Upper lobe of left lung (tissue), 4 donors: Measurements from ENCODE around the gene ECI1.

Experiments
- POLR2A ChIP-seq, 4 donors: fragments of 450-650 bp; IDR thresholded peaks; one replicate each; pipeline ENCODE4 v1.5.1; 2016 to 2017; ENCODE audit warnings: antibody characterized with exemption in 4 of 4, mild to moderate bottlenecking in 2 of 4
- TF ChIP-seq, protein P1 (sequence below), 6 experiments: fragments of 450-650 bp in 4 of 6; fragments of 200-600 bp in 2 of 6; sonication (generic) in 2 of 6; IDR thresholded peaks; one replicate each; pipeline ENCODE4 v1.5.1; 2016 to 2019; ENCODE audit warnings: antibody characterized with exemption in 6 of 6

DNA sequence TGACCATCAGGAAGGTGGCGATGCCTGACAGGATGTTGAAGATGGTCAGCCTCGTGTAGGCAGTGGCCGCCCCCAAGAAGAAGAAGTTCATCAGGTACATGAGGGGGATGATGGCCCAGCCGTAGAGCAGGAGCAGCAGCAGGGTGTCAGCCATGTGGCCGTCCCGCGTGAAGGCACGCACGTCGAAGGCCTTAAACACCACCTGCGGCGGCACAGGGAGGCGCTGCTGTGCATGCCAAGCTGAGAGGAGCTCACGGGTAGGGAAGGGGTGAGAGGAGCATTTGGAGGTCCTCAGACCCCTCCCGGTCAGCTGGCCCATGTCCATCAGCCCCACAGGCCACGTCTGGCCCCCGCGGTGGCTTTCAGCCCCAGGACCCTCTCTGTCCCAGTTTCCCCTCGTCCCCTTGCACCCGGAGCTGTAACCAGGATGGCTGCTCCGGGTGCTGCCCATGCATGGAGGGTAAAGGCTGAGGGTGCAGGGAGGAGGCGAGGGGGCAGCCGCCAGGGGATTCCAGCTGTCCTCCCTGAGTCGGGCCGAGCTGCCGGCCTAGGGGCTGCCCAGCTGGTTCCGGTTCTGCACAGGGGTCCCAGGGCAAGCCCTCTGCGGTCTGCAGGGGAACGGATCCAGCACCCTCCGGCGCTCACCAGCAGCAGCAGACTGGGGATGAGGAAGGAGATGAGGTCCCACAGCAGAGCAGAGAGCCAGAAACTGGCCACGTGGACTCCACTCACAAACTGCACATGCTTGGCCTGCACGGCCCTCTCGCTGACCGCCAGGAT, 33.6 kb upstream of the ECI1 start:
- TF ChIP-seq, protein P1, sequence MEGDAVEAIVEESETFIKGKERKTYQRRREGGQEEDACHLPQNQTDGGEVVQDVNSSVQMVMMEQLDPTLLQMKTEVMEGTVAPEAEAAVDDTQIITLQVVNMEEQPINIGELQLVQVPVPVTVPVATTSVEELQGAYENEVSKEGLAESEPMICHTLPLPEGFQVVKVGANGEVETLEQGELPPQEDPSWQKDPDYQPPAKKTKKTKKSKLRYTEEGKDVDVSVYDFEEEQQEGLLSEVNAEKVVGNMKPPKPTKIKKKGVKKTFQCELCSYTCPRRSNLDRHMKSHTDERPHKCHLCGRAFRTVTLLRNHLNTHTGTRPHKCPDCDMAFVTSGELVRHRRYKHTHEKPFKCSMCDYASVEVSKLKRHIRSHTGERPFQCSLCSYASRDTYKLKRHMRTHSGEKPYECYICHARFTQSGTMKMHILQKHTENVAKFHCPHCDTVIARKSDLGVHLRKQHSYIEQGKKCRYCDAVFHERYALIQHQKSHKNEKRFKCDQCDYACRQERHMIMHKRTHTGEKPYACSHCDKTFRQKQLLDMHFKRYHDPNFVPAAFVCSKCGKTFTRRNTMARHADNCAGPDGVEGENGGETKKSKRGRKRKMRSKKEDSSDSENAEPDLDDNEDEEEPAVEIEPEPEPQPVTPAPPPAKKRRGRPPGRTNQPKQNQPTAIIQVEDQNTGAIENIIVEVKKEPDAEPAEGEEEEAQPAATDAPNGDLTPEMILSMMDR (IDR thresholded peaks at IDR 0.05) = no peak
- TF ChIP-seq POLR2A (IDR thresholded peaks at IDR 0.05) = no peak
